Naive B cell (primary cell): Measurements from ENCODE around the gene LCE3E. TPM values are rescaled to one million over a fixed set of nuclear protein-coding genes. Genes with fewer than 3 reads are reported as not detected.
"Not testable (repeated sequence)": the region's sequence is repeated elsewhere in the genome, so short reads cannot be mapped to it uniquely, and the experiment has no call there.

Source experiments
- ATAC-seq, 2 donors: fragments of 150-1000 bp; cut with Tn5 transposase; 2 replicates each; pipeline ENCODE4 v1.10.0; 2021; ENCODE audit warnings: low read depth in 2 of 2, mild to moderate bottlenecking in 2 of 2, moderate library complexity in 2 of 2
- DNase-seq: peaks from one replicate; pipeline ENCODE4 v3.0.0; 2022
- H3K27ac Mint-ChIP-seq, 6 donors: one replicate each; pipeline ENCODE4 v1.8.0; 2020 to 2022; ENCODE audit warnings: mild to moderate bottlenecking in 6 of 6, mixed read lengths in 6 of 6, moderate library complexity in 5 of 6, inconsistent platforms in 2 of 6
- H3K27me3 Mint-ChIP-seq, 3 donors: one replicate each; pipeline ENCODE4 v1.8.0; 2021 to 2022; ENCODE audit warnings: mixed read lengths in 3 of 3, mild to moderate bottlenecking in 1 of 3
- H3K36me3 Mint-ChIP-seq, 2 donors: one replicate each; pipeline ENCODE4 v1.8.0; 2020 to 2022; ENCODE audit warnings: mixed read lengths in 2 of 2, inconsistent platforms in 1 of 2, mild to moderate bottlenecking in 1 of 2
- H3K4me1 Mint-ChIP-seq, 3 donors: one replicate each; pipeline ENCODE4 v1.8.0; 2020 to 2022; ENCODE audit warnings: mixed read lengths in 3 of 3, inconsistent platforms in 1 of 3, mild to moderate bottlenecking in 1 of 3, moderate library complexity in 1 of 3
- H3K4me3 Mint-ChIP-seq, 8 donors: one replicate each; pipeline ENCODE4 v1.8.0; 2020 to 2022; ENCODE audit warnings: mild to moderate bottlenecking in 8 of 8, mixed read lengths in 8 of 8, moderate library complexity in 8 of 8, inconsistent platforms in 2 of 8
- H3K9me3 Mint-ChIP-seq, 7 donors: one replicate each; pipeline ENCODE4 v1.8.0; 2020 to 2022; ENCODE audit warnings: mixed read lengths in 7 of 7, mild to moderate bottlenecking in 5 of 7, inconsistent platforms in 2 of 7, moderate library complexity in 1 of 7
- polyA plus RNA-seq, 6 donors: library from polyadenylated mRNA; unstranded; fragments of 300-500 nt; fragmentation: Illumina TruSeq; gene quantifications; one replicate each; pipeline ENCODE4 v1.2.3, GENCODE V29; 2021; ENCODE audit warnings: low read depth in 6 of 6

LCE3E gene, protein sequence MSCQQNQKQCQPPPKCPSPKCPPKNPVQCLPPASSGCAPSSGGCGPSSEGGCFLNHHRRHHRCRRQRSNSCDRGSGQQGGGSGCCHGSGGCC
- polyA plus RNA-seq, result not detected

- H3K9me3 Mint-ChIP-seq, result peaks cover 4 to 39% (median 19%) of the 10 kb centered on the region in 7 donors
- H3K27me3 Mint-ChIP-seq, result peaks cover 5 to 14% (median 11%) of the 10 kb centered on the region in 3 donors
- no peak within 1 kb of the TSS for H3K4me3 Mint-ChIP-seq
- H3K27ac Mint-ChIP-seq, result no peak within 1 kb of the TSS
- no peaks in the 10 kb centered on the region for H3K4me1 Mint-ChIP-seq
- DNase-seq, result no peak
- H3K36me3 Mint-ChIP-seq, result no peaks in the 10 kb centered on the region
- no peak for ATAC-seq
Measured at GRCh38 chr1:152566681-152567080, at the start of gene LCE3E. TSS of gene LCE3E (minus strand) at chr1:152566780. CDS start at chr1:152566208, 572 bp downstream.

DNA sequence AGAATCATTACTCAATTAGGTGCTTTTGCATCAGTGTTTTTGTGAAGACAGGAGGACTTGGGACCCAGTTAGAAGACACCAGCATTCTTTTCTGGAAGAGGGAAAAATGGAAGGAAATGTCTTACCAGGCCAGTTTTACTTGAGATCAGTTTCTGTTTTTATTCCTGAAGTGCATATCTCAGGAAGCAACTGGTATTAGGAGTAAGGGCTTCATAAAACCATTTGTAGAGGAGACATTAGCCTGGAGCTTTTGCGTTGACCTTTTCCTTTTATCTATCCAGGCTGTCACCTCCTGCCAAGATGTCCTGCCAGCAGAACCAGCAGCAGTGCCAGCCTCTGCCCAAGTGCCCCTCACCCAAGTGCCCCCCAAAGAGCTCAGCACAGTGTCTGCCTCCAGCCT is 46.9 kb upstream of the LCE3E start, which contains the start of gene LCE3B:
LCE3B (plus strand) TSS at position 301 of the 400 bp plus-strand sequence; CDS start at position 301, 0 bp downstream.
- ATAC-seq, result no peak

DNA sequence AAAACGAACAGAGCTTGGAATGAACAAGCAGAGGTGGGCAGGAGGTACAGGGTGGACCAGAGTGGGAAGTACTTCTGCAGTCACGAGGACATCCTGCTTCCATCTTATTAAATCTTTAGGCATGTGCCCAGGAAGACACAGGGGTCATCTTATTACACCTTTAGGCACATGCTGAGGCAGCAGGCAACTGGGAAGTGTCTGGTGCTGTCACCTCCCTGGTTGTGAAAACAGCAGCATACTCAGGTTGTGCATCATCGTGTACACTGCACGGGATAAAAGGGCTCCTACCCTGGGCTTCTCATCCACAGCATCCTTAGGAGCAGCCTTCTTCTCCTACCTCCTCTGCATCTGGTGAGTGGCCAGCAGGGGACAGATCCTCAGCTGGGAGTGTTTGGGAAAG is 33.4 kb upstream of the LCE3E start, which contains the start of gene LCE3C:
LCE3C (plus strand) TSS at position 301 of the 400 bp plus-strand sequence. CDS start 498 bp downstream, outside the sequence.
- Mint-ChIP-seq H3K4me1 (no peaks in the 10 kb centered on the region), H3K4me3 (no peak within 1 kb of the TSS), H3K9me3 (peaks cover 0 to 6% (median 2%) of the 10 kb centered on the region in 7 donors), H3K27ac (no peak within 1 kb of the TSS), H3K27me3 (peaks cover 0 to 5% (median 5%) of the 10 kb centered on the region in 3 donors), H3K36me3 (no peaks in the 10 kb centered on the region)
- DNase-seq (no peak), ATAC-seq (no peak)

More for the DNA sequence above, 46.9 kb upstream of the LCE3E start, which contains the start of gene LCE3B:
- Mint-ChIP-seq H3K4me1 (no peaks in the 10 kb centered on the region), H3K36me3 (peaks cover 0 to 5% of the 10 kb centered on the region in 2 donors), H3K9me3 (peaks cover 3 to 11% (median 9%) of the 10 kb centered on the region in 7 donors), H3K27me3 (peaks cover 0 to 14% (median under 1%) of the 10 kb centered on the region in 3 donors), H3K27ac (peak within 1 kb of the TSS in 1 of 6 donors; percentile 20), H3K4me3 (no peak within 1 kb of the TSS)
- no peak for DNase-seq

DNA sequence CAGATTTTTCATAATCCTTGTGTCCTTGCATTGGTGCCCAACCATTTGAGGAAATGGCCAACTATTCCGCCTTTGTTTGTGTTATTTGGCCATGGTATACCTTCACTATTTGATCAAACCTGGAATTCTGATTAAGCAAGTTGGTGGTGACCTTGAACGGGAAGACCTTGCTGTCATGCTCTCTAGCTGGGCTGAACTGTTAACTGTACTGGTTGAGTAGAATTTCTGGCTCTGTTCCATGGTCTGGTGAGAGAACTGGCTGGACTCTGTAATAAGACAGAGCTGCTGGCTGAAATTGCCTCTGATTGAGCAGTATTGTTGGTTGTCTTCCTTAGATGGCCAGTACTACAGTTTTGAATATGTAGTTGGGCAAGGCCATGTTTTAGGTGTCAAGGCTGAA is 30.4 kb upstream of the LCE3E start:
- H3K27me3 Mint-ChIP-seq, result peaks cover 0 to 5% (median 0%) of the 10 kb centered on the region in 3 donors
- DNase-seq (no peak), ATAC-seq (no peak)
- H3K36me3 Mint-ChIP-seq, result no peaks in the 10 kb centered on the region
- H3K4me1 Mint-ChIP-seq, result no peaks in the 10 kb centered on the region
- peaks cover 0 to 8% (median 2%) of the 10 kb centered on the region in 7 donors for H3K9me3 Mint-ChIP-seq
- H3K4me3 Mint-ChIP-seq, result no peak overlapping the region
- no peak overlapping the region for H3K27ac Mint-ChIP-seq

- DNase-seq (no peak), ATAC-seq (no peak)
- H3K4me3 Mint-ChIP-seq, result no peak overlapping the region
- H3K27ac Mint-ChIP-seq, result no peak overlapping the region
- H3K36me3 Mint-ChIP-seq, result no peaks in the 10 kb centered on the region
- peaks cover 1 to 12% (median 1%) of the 10 kb centered on the region in 3 donors for H3K27me3 Mint-ChIP-seq
- H3K9me3 Mint-ChIP-seq, result peaks cover 0 to 4% (median 0%) of the 10 kb centered on the region in 7 donors
- H3K4me1 Mint-ChIP-seq, result no peaks in the 10 kb centered on the region
Measured at GRCh38 chr1:152585586-152585985, 19.0 kb upstream of the LCE3E start.

DNA sequence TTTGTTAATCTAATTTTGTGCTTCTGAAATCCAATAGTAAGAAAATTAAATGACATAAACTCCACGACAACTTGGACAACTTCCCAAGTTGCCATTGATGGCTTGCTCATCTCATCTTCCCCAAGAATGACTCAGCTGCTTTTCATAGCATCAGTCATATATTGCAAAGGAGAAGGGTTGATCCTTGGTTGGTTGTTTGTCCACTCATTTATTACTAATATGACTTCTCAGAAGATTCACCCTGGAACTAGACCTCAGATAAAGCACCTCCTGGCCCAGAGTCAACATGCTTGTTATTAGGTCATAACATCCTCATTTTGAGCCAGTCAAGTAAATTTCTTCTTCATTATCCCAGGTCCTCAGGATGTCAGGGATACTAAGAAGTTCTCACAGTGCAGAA is 16.1 kb upstream of the LCE3E start:
- H3K27ac Mint-ChIP-seq, result no peak overlapping the region
- peaks cover 11 to 24% (median 17%) of the 10 kb centered on the region in 3 donors for H3K27me3 Mint-ChIP-seq
- no peak for DNase-seq
- peaks cover 0 to 6% (median 0%) of the 10 kb centered on the region in 7 donors for H3K9me3 Mint-ChIP-seq
- H3K4me1 Mint-ChIP-seq, result no peaks in the 10 kb centered on the region
- H3K4me3 Mint-ChIP-seq, result no peak overlapping the region
- H3K36me3 Mint-ChIP-seq, result no peaks in the 10 kb centered on the region
- ATAC-seq, result no peak

GRCh38 chr1:152580433-152580832 is 13.9 kb upstream of the LCE3E start, which contains the start of gene LCE3D:
TSS of gene LCE3D (minus strand) at chr1:152580516. CDS start at chr1:152579936, 580 bp downstream.
- Mint-ChIP-seq H3K9me3 (peaks cover 0 to 3% (median 0%) of the 10 kb centered on the region in 7 donors), H3K4me3 (no peak within 1 kb of the TSS), H3K27me3 (peaks cover 17 to 25% (median 24%) of the 10 kb centered on the region in 3 donors), H3K27ac (peak within 1 kb of the TSS in 1 of 6 donors; percentile 51), H3K4me1 (no peaks in the 10 kb centered on the region), H3K36me3 (no peaks in the 10 kb centered on the region)
- ATAC-seq (no peak), DNase-seq (no peak)

- H3K27me3 Mint-ChIP-seq, result peaks cover 26 to 33% (median 30%) of the 10 kb centered on the region in 3 donors
- not testable (repeated sequence) for H3K4me3 Mint-ChIP-seq, H3K27ac Mint-ChIP-seq, DNase-seq, H3K9me3 Mint-ChIP-seq, H3K4me1 Mint-ChIP-seq, ATAC-seq, H3K36me3 Mint-ChIP-seq
Measured at GRCh38 chr1:152579526-152579925, 12.9 kb upstream of the LCE3E start.

DNA sequence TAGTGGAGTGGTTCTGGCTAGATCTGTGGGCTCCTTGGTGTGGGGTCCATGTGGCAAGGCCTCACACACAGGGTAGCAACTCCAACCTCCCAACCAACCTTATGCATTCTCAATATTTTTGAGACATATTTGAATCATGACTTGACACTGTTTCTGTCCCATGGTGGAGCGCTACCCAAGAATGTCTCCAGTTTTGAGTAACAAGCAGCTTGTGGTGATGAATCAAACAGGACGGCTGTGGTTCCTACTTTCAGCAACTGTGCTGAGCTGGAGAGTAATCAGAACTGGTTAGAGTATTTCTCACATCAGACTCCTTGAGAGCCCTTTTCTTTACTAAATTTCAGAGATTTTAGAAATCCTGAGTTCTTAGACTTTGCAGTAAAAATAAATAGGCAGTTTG is 10.6 kb upstream of the LCE3E start:
- no peak for DNase-seq
- ATAC-seq, result no peak
- Mint-ChIP-seq H3K36me3 (no peaks in the 10 kb centered on the region), H3K4me1 (no peaks in the 10 kb centered on the region), H3K4me3 (no peak overlapping the region), H3K27ac (peak overlapping the region in 1 of 6 donors; percentile 59), H3K9me3 (peaks cover 0 to 3% (median 0%) of the 10 kb centered on the region in 7 donors), H3K27me3 (peaks cover 29 to 52% (median 33%) of the 10 kb centered on the region in 3 donors)

- Mint-ChIP-seq H3K27me3 (peaks cover 0 to 11% (median 5%) of the 10 kb centered on the region in 3 donors), H3K4me3 (no peak overlapping the region), H3K36me3 (no peaks in the 10 kb centered on the region), H3K4me1 (no peaks in the 10 kb centered on the region), H3K9me3 (peaks cover 3 to 30% (median 16%) of the 10 kb centered on the region in 7 donors), H3K27ac (peak overlapping the region in 1 of 6 donors; percentile 33)
- DNase-seq, result no peak
- ATAC-seq, result no peak
Measured at GRCh38 chr1:152565535-152566215, 905 bp downstream of the LCE3E start.

- Mint-ChIP-seq H3K4me1 (no peaks in the 10 kb centered on the region), H3K27me3 (peaks cover 0 to 11% (median 5%) of the 10 kb centered on the region in 3 donors), H3K9me3 (peaks cover 3 to 24% (median 15%) of the 10 kb centered on the region in 7 donors), H3K36me3 (no peaks in the 10 kb centered on the region), H3K27ac (no peak overlapping the region), H3K4me3 (no peak overlapping the region)
- ATAC-seq (no peak), DNase-seq (no peak)
Measured at GRCh38 chr1:152565115-152565514, 1.5 kb downstream of the LCE3E start.

GRCh38 chr1:152548358-152548757 is 18.2 kb downstream of the LCE3E start:
- not testable (repeated sequence) for H3K4me3 Mint-ChIP-seq, DNase-seq, ATAC-seq, H3K9me3 Mint-ChIP-seq, H3K36me3 Mint-ChIP-seq, H3K27ac Mint-ChIP-seq, H3K4me1 Mint-ChIP-seq
- H3K27me3 Mint-ChIP-seq, result peaks cover 12 to 22% (median 16%) of the 10 kb centered on the region in 3 donors

DNA sequence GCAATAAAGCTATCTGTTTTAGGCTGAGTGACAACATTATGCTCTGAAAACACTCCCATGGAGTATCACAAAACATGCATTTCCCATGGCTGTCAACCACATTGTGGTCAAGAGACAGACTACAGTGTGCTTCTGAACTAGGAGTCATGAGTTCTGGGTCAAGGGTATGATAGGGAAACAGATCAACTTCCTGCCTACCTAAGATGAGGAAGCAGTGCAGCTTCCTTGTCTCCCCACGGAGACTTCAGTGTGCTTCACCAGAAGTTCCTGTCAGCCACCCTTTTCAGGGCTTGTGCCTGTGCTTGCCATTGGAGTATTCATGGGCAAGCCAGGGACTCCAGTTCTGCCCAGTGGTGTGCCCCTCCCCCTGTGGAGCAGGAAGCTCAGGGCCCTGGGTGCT is 19.9 kb downstream of the LCE3E start:
- no peak for ATAC-seq
- DNase-seq, result no peak
- Mint-ChIP-seq H3K36me3 (peaks cover 0 to 7% of the 10 kb centered on the region in 2 donors), H3K9me3 (peaks cover 0 to 9% (median 3%) of the 10 kb centered on the region in 7 donors), H3K27me3 (peaks cover 12 to 16% (median 12%) of the 10 kb centered on the region in 3 donors), H3K4me1 (no peaks in the 10 kb centered on the region), H3K27ac (no peak overlapping the region), H3K4me3 (no peak overlapping the region)
